ENCODE data around the gene PYGB.
"Not testable (repeated sequence)": the region's sequence is repeated elsewhere in the genome, so short reads cannot be mapped to it uniquely, and the experiment has no call there.

The PYGB gene

GRCh38 chr20:25296094-25297093 lies 48.5 kb downstream of the PYGB start:
- DNase-seq (ENCODE audit: low read depth, low spot score), result no peak

GRCh38 chr20:25297141-25297905 lies 49.4 kb downstream of the PYGB start:
- DNase-seq (ENCODE audit: low read depth, low spot score), result no peak

- no peak for DNase-seq (ENCODE audit: low read depth, low spot score)
These were observed 51.9 kb downstream of the PYGB start for GRCh38 chr20:25299806-25300205.

GRCh38 chr20:25300496-25301170 lies 52.7 kb downstream of the PYGB start:
- DNase-seq (ENCODE audit: low read depth, low spot score), result no peak

GRCh38 chr20:25301357-25301920 lies 53.6 kb downstream of the PYGB start:
- DNase-seq (ENCODE audit: low read depth, low spot score), result no peak

- DNase-seq (ENCODE audit: low read depth, low spot score), result no peak
These were observed 54.7 kb downstream of the PYGB start for GRCh38 chr20:25302596-25302995.

- DNase-seq (ENCODE audit: low read depth, low spot score), result no peak
These were observed 55.6 kb downstream of the PYGB start for GRCh38 chr20:25303292-25304024.

- DNase-seq (ENCODE audit: low read depth, low spot score), result no peak
These were observed 56.2 kb downstream of the PYGB start for GRCh38 chr20:25304025-25304549.

- DNase-seq (ENCODE audit: low read depth, low spot score), result no peak
These were observed 59.4 kb downstream of the PYGB start for GRCh38 chr20:25306991-25307903.

- no peak for DNase-seq (ENCODE audit: low read depth, low spot score)
These were observed 60.2 kb downstream of the PYGB start for GRCh38 chr20:25308083-25308491.

- no peak for DNase-seq (ENCODE audit: low read depth, low spot score)
These were observed 60.9 kb downstream of the PYGB start for GRCh38 chr20:25308671-25309394.

- no peak for DNase-seq (ENCODE audit: low read depth, low spot score)
These were observed 61.7 kb downstream of the PYGB start for GRCh38 chr20:25309395-25310267.

GRCh38 chr20:25310268-25310920 lies 62.5 kb downstream of the PYGB start:
- peak; percentile 9 for DNase-seq (ENCODE audit: low read depth, low spot score)

- DNase-seq (ENCODE audit: low read depth, low spot score), result no peak
These were observed 63.2 kb downstream of the PYGB start for GRCh38 chr20:25310921-25311728.

GRCh38 chr20:25312716-25313115 lies 64.8 kb downstream of the PYGB start:
- not testable (repeated sequence) for DNase-seq (ENCODE audit: low read depth, low spot score)

- DNase-seq (ENCODE audit: low read depth, low spot score), result no peak
These were observed 65.7 kb downstream of the PYGB start for GRCh38 chr20:25313593-25313992.

All from activated CD4-positive, CD25-positive, alpha-beta regulatory T cell treated with anti-CD3 and anti-CD28 coated beads, Interleukin-2, amount 50 U/mL, for 16 hours (primary cell).